ENCODE results near the gene ZBTB3.

DNA sequence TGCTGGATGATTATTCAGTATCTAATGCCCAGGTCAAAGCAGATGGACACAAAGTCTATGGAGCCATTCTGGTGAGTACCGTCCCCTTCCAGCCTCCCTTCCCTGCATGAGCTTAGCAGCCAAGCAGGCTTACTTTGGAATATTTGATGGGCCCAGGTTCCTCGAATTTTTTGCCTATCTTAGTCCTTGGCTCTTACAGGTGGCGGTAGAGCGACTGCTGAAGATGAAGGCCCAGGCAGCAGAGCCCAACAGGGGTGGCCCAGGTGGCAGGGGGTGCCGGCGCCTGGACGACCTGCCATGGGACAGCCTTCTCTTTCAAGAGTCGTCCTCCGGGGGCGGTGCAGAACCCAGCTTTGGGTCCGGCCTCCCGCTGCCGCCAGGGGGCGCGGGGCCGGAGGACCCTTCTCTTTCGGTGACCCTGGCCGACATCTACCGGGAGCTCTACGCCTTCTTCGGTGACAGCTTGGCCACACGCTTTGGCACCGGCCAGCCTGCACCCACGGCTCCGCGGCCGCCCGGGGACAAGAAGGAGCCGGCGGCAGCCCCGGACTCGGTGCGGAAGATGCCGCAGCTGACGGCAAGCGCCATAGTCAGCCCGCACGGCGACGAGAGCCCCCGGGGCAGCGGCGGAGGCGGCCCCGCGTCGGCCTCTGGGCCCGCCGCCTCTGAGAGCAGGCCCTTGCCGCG lies 32.5 kb upstream of the ZBTB3 start:
- TF ChIP-seq STAT6 (CRISPR knock-in tag; conservative IDR thresholded peaks at IDR 0.05; ENCODE audit: low read depth): no peak
- peak; percentile 55; the same call in 1 of the 2 replicates for TF ChIP-seq TEAD4 (CRISPR knock-in tag; IDR thresholded peaks at IDR 0.05)
- no peak for TF ChIP-seq MAX (CRISPR knock-in tag; IDR thresholded peaks at IDR 0.05)
- TF ChIP-seq, protein P1, sequence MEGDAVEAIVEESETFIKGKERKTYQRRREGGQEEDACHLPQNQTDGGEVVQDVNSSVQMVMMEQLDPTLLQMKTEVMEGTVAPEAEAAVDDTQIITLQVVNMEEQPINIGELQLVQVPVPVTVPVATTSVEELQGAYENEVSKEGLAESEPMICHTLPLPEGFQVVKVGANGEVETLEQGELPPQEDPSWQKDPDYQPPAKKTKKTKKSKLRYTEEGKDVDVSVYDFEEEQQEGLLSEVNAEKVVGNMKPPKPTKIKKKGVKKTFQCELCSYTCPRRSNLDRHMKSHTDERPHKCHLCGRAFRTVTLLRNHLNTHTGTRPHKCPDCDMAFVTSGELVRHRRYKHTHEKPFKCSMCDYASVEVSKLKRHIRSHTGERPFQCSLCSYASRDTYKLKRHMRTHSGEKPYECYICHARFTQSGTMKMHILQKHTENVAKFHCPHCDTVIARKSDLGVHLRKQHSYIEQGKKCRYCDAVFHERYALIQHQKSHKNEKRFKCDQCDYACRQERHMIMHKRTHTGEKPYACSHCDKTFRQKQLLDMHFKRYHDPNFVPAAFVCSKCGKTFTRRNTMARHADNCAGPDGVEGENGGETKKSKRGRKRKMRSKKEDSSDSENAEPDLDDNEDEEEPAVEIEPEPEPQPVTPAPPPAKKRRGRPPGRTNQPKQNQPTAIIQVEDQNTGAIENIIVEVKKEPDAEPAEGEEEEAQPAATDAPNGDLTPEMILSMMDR (IDR thresholded peaks at IDR 0.05): peak; percentile 96
- 0 out of 2 replicates have a peak, but pooled peaks have one; percentile 55 for TF ChIP-seq TEAD1 (CRISPR knock-in tag; IDR thresholded peaks at IDR 0.05)
- TF ChIP-seq JUN (CRISPR knock-in tag; IDR thresholded peaks at IDR 0.05): no peak
- TF ChIP-seq ARID4B (CRISPR knock-in tag; IDR thresholded peaks at IDR 0.05; ENCODE audit: borderline replicate concordance): 0 out of 2 replicates have a peak, but pooled peaks have one; percentile 47
- TF ChIP-seq FOXJ3 (CRISPR knock-in tag; IDR thresholded peaks at IDR 0.05; ENCODE audit: borderline replicate concordance): no peak

All from WTC11 (cell line).